ENCODE measurements around the gene NTSR2. TPM values are rescaled to one million over a fixed set of nuclear protein-coding genes. Genes with fewer than 3 reads are reported as not detected.

Gene NTSR2
- total and polyA plus RNA-seq, 4 donors: not detected

DNA sequence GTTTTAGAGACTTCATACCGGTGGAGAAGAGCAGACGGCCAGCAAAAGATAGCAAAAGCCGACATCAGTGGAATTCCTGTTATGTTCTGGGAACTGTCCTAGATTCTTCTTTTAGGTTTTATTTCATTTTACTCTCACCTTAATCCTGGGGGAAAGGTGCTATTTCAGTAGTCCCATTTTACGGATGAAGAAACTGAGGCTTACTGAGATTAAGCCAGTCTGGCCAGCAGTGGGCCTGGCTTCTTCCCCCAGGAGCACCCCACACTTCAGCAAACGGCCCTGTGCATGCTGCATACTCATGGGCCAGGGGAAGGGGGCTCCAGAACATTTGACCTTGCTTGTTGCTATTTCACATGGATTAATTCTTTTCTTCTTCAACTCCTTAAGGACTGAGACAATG is 56.7 kb downstream of the NTSR2 start:
- intact Hi-C loops (cut with DNase I): no loop called here
- no peaks in the 10 kb centered on the region for H3K27me3 ChIP-seq (ENCODE audit: control insufficient read depth in 1 of 2, insufficient read depth in 2 of 2, low read length in 1 of 2)
- H3K4me3 ChIP-seq (ENCODE audit: low read length in 2 of 2): no peak overlapping the region
- ATAC-seq (ENCODE audit: low FRiP score) (no peak), DNase-seq (peak in 1 of 2 donors; percentile 3)
- no peaks in the 10 kb centered on the region for H3K36me3 ChIP-seq (ENCODE audit: control insufficient read depth in 1 of 2, insufficient read depth in 2 of 2, low read length in 1 of 2)
- no peaks in the 10 kb centered on the region for H3K9me3 ChIP-seq (ENCODE audit: control insufficient read depth, low read length)
- no peaks in the 10 kb centered on the region for H3K4me1 ChIP-seq (ENCODE audit: control insufficient read depth in 1 of 2, insufficient read depth in 2 of 2, low read length in 2 of 2)
- H3K27ac ChIP-seq (ENCODE audit: low read depth in 1 of 2, low read length in 2 of 2): no peak overlapping the region
- WGBS, 2 donors: 90 to 92% methylated on average over 5 of the region's 5 CpGs

GRCh38 chr2:11612553-11613215 is 57.3 kb downstream of the NTSR2 start:
- intact Hi-C loops (cut with DNase I): no loop called here
- H3K27me3 ChIP-seq (ENCODE audit: control insufficient read depth in 1 of 2, insufficient read depth in 2 of 2, low read length in 1 of 2): no peaks in the 10 kb centered on the region
- no peaks in the 10 kb centered on the region for H3K9me3 ChIP-seq (ENCODE audit: control insufficient read depth, low read length)
- DNase-seq (peak in 1 of 2 donors; percentile 39), ATAC-seq (ENCODE audit: low FRiP score) (no peak)
- H3K4me1 ChIP-seq (ENCODE audit: control insufficient read depth in 1 of 2, insufficient read depth in 2 of 2, low read length in 2 of 2): no peaks in the 10 kb centered on the region
- no peak overlapping the region for H3K4me3 ChIP-seq (ENCODE audit: low read length in 2 of 2)
- WGBS, 2 donors: 90 to 92% methylated on average over 20 of the region's 20 CpGs
- no peak overlapping the region for H3K27ac ChIP-seq (ENCODE audit: low read depth in 1 of 2, low read length in 2 of 2)
- H3K36me3 ChIP-seq (ENCODE audit: control insufficient read depth in 1 of 2, insufficient read depth in 2 of 2, low read length in 1 of 2): no peaks in the 10 kb centered on the region

DNA sequence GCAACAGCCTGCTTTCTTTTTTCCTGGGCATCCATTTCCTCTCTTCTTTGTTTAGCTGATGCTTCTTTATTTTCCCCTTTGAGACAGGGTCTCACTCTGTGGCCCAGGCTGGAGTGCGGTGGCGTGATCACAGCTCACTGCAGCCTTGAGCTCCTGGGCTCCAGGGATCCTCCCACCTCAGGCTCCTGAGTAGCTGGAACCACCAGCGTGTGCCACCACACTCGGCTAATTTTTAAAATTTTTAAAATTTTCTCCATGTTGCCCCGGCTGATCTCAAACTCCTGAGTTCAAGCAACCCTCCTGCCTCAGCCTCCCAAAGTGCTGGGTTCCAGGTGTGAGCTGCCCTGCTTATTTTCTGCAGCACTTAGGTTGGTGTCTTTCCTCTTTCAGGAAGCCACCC is 58.7 kb downstream of the NTSR2 start:
- DNase-seq: no peak
- intact Hi-C loops (cut with DNase I): no loop called here
- Histone ChIP-seq H3K4me1 (ENCODE audit: control insufficient read depth in 1 of 2, insufficient read depth in 2 of 2, low read length in 2 of 2) (no peaks in the 10 kb centered on the region), H3K27me3 (ENCODE audit: control insufficient read depth in 1 of 2, insufficient read depth in 2 of 2, low read length in 1 of 2) (no peaks in the 10 kb centered on the region), H3K4me3 (ENCODE audit: low read length in 2 of 2) (no peak overlapping the region), H3K27ac (ENCODE audit: low read depth in 1 of 2, low read length in 2 of 2) (no peak overlapping the region), H3K36me3 (ENCODE audit: control insufficient read depth in 1 of 2, insufficient read depth in 2 of 2, low read length in 1 of 2) (no peaks in the 10 kb centered on the region), H3K9me3 (ENCODE audit: control insufficient read depth, low read length) (no peaks in the 10 kb centered on the region)
- no peak for ATAC-seq (ENCODE audit: low FRiP score)
- 91 to 95% methylated on average over 5 of the region's 5 CpGs for WGBS, 2 donors

DNA sequence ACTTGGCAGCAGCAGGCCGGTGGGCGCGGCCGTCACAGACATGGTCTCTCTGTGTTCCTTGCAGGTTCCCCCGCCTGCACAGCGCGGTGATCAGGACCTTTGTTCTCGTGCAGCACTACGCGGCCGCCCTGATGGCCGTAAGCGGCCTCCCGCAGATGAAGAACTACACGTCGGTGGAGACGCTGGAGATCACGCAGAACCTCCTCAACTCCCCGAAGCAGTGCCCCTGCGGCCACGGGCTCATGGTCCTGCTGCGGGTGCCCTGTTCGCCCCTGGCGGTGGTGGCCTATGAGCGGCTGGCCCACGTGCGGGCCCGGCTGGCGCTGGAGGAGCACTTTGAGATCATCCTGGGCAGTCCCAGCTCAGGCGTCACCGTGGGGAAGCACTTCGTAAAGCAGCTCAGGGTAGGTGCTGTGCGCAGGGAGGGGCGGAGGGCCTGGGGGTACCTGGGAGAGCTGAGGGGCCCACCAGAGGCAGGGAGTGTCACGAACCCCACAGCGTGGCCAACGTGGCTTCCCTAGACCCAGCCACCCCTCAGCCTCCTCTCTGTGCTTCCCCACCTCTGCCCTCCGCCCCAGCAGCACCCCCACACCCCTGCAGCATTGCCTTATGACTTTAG is 59.3 kb downstream of the NTSR2 start:
- DNase-seq (peak; percentile 34 to 70), ATAC-seq (ENCODE audit: low FRiP score) (no peak)
- intact Hi-C loops (cut with DNase I): no loop called here
- WGBS, 2 donors: 95 to 96% methylated on average over 35 to 38 of the region's 38 CpGs
- Histone ChIP-seq H3K36me3 (ENCODE audit: control insufficient read depth in 1 of 2, insufficient read depth in 2 of 2, low read length in 1 of 2) (no peaks in the 10 kb centered on the region), H3K4me1 (ENCODE audit: control insufficient read depth in 1 of 2, insufficient read depth in 2 of 2, low read length in 2 of 2) (no peaks in the 10 kb centered on the region), H3K27ac (ENCODE audit: low read depth in 1 of 2, low read length in 2 of 2) (no peak overlapping the region), H3K4me3 (ENCODE audit: low read length in 2 of 2) (no peak overlapping the region), H3K27me3 (ENCODE audit: control insufficient read depth in 1 of 2, insufficient read depth in 2 of 2, low read length in 1 of 2) (no peaks in the 10 kb centered on the region), H3K9me3 (ENCODE audit: control insufficient read depth, low read length) (no peaks in the 10 kb centered on the region)

Other genes starting within 250 kb of the NTSR2 start
- gene E2F6, start 204.0 kb downstream of the NTSR2 start, total RNA-seq: 10 to 100 TPM; 10.1 to 13.4 TPM
- 1 to 10 TPM; 8.6 TPM for gene E2F6, start 204.0 kb downstream of the NTSR2 start, polyA plus RNA-seq
- gene GREB1, start 136.2 kb downstream of the NTSR2 start, total RNA-seq: 1 to 10 TPM; 7.2 to 8.6 TPM
- under 1 TPM in 1 of 2 donors, not detected in 1; 0.13 TPM for gene GREB1, start 136.2 kb downstream of the NTSR2 start, polyA plus RNA-seq
- gene LPIN1, start 76.4 kb upstream of the NTSR2 start, total RNA-seq: 10 to 100 TPM; 32.8 to 54.0 TPM
- 10 to 100 TPM in 1 of 2 donors, 1 to 10 TPM in 1; 4.4 to 13.3 TPM for gene LPIN1, start 76.4 kb upstream of the NTSR2 start, polyA plus RNA-seq

All from aorta (tissue), 5 donors.